ENCODE measurements around the gene AACS.

GRCh38 chr12:125125271-125125670 lies 60.0 kb downstream of the AACS start:
- TF ChIP-seq, protein P1, sequence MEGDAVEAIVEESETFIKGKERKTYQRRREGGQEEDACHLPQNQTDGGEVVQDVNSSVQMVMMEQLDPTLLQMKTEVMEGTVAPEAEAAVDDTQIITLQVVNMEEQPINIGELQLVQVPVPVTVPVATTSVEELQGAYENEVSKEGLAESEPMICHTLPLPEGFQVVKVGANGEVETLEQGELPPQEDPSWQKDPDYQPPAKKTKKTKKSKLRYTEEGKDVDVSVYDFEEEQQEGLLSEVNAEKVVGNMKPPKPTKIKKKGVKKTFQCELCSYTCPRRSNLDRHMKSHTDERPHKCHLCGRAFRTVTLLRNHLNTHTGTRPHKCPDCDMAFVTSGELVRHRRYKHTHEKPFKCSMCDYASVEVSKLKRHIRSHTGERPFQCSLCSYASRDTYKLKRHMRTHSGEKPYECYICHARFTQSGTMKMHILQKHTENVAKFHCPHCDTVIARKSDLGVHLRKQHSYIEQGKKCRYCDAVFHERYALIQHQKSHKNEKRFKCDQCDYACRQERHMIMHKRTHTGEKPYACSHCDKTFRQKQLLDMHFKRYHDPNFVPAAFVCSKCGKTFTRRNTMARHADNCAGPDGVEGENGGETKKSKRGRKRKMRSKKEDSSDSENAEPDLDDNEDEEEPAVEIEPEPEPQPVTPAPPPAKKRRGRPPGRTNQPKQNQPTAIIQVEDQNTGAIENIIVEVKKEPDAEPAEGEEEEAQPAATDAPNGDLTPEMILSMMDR (IDR thresholded peaks at IDR 0.05), result no peak
- no peak for TF ChIP-seq POLR2A (IDR thresholded peaks at IDR 0.05)
